ENCODE data around the gene TNN.

TNN gene

GRCh38 chr1:175146529-175147213, 79.0 kb downstream of the TNN start:
- no peak for DNase-seq (ENCODE audit: low read depth, low spot score)

- no peak for DNase-seq (ENCODE audit: low read depth, low spot score)
Measured at GRCh38 chr1:175147569-175147968, 79.9 kb downstream of the TNN start.

- DNase-seq (ENCODE audit: low read depth, low spot score) = no peak
Measured at GRCh38 chr1:175148068-175148467, 80.4 kb downstream of the TNN start.

GRCh38 chr1:175150596-175151319, 83.1 kb downstream of the TNN start:
- DNase-seq (ENCODE audit: low read depth, low spot score) = no peak

- no peak for DNase-seq (ENCODE audit: low read depth, low spot score)
Measured at GRCh38 chr1:175152006-175152652, 84.5 kb downstream of the TNN start.

GRCh38 chr1:175154629-175155472, 87.2 kb downstream of the TNN start:
- no peak for DNase-seq (ENCODE audit: low read depth, low spot score)

- DNase-seq (ENCODE audit: low read depth, low spot score) = no peak
Measured at GRCh38 chr1:175155473-175155856, 87.8 kb downstream of the TNN start.

GRCh38 chr1:175155936-175156335, 88.3 kb downstream of the TNN start:
- DNase-seq (ENCODE audit: low read depth, low spot score) = no peak

- DNase-seq (ENCODE audit: low read depth, low spot score) = no peak
Measured at GRCh38 chr1:175157200-175157599, 89.6 kb downstream of the TNN start.

GRCh38 chr1:175158170-175158591, 90.5 kb downstream of the TNN start:
- DNase-seq (ENCODE audit: low read depth, low spot score) = no peak

- no peak for DNase-seq (ENCODE audit: low read depth, low spot score)
Measured at GRCh38 chr1:175162955-175163354, 95.3 kb downstream of the TNN start.

GRCh38 chr1:175163702-175164101, 96.1 kb downstream of the TNN start:
- DNase-seq (ENCODE audit: low read depth, low spot score) = no peak

GRCh38 chr1:175164751-175165150, 97.1 kb downstream of the TNN start:
- DNase-seq (ENCODE audit: low read depth, low spot score) = no peak

GRCh38 chr1:175166746-175167145, 99.1 kb downstream of the TNN start:
- no peak for DNase-seq (ENCODE audit: low read depth, low spot score)

- no peak for DNase-seq (ENCODE audit: low read depth, low spot score)
Measured at GRCh38 chr1:175167861-175168260, 100.2 kb downstream of the TNN start.

GRCh38 chr1:175168782-175169181, 101.1 kb downstream of the TNN start:
- no peak for DNase-seq (ENCODE audit: low read depth, low spot score)

- DNase-seq (ENCODE audit: low read depth, low spot score) = no peak
Measured at GRCh38 chr1:175169286-175170018, 101.8 kb downstream of the TNN start.

GRCh38 chr1:175171036-175171913, 103.6 kb downstream of the TNN start:
- DNase-seq (ENCODE audit: low read depth, low spot score) = no peak

GRCh38 chr1:175172503-175172902, 104.9 kb downstream of the TNN start:
- no peak for DNase-seq (ENCODE audit: low read depth, low spot score)

- DNase-seq (ENCODE audit: low read depth, low spot score) = no peak
Measured at GRCh38 chr1:175173531-175173930, 105.9 kb downstream of the TNN start.
